Activated naive CD4-positive, alpha-beta T cell treated with anti-CD3 and anti-CD28 coated beads, Interleukin-2, amount 50 U/mL, for 16 hours (primary cell): ENCODE measurements around the gene PCDHA8.
"Not testable (repeated sequence)": the region's sequence is repeated elsewhere in the genome, so short reads cannot be mapped to it uniquely, and the experiment has no call there.

Experiments
- DNase-seq: peaks from one replicate; pipeline ENCODE4 v3.0.0-alpha.2; 2020

The PCDHA8 gene

GRCh38 chr5:140829511-140830501 is 11.2 kb upstream of the PCDHA8 start:
- DNase-seq: not testable (repeated sequence)

GRCh38 chr5:140833993-140834392 is 7.0 kb upstream of the PCDHA8 start, which contains the start of gene PCDHA7:
PCDHA7 (plus strand) TSS chr5:140834269; CDS start chr5:140834384, 115 bp downstream.
- no peak for DNase-seq

GRCh38 chr5:140834439-140835008 is 6.5 kb upstream of the PCDHA8 start:
- not testable (repeated sequence) for DNase-seq

GRCh38 chr5:140835622-140836510 is 5.1 kb upstream of the PCDHA8 start:
- DNase-seq: no peak

GRCh38 chr5:140842798-140843733 is 2.1 kb downstream of the PCDHA8 start:
- DNase-seq: no peak

GRCh38 chr5:140848139-140849102 is 7.4 kb downstream of the PCDHA8 start, which contains the start of gene PCDHA9:
PCDHA9 (plus strand) TSS chr5:140848382; CDS start chr5:140848496, 114 bp downstream.
- DNase-seq: not testable (repeated sequence)

GRCh38 chr5:140849831-140850634 is 9.0 kb downstream of the PCDHA8 start:
- DNase-seq: not testable (repeated sequence)

GRCh38 chr5:140855772-140856674 is 15.0 kb downstream of the PCDHA8 start, which contains the start of gene PCDHA10:
PCDHA10 (plus strand) TSS chr5:140855897; CDS start chr5:140856049, 152 bp downstream.
- no peak for DNase-seq

- DNase-seq: no peak
These were observed 16.4 kb downstream of the PCDHA8 start for GRCh38 chr5:140857177-140857986.

- DNase-seq: no peak
These were observed 16.9 kb downstream of the PCDHA8 start for GRCh38 chr5:140857987-140858240.

- no peak for DNase-seq
These were observed 21.7 kb downstream of the PCDHA8 start for GRCh38 chr5:140862441-140863295.

- DNase-seq: no peak
These were observed 28.0 kb downstream of the PCDHA8 start, which contains the start of gene PCDHA11 for GRCh38 chr5:140868721-140869554. PCDHA11 (plus strand) TSS chr5:140868957; CDS start chr5:140869104, 147 bp downstream.

- no peak for DNase-seq
These were observed 28.5 kb downstream of the PCDHA8 start for GRCh38 chr5:140869555-140869886.

- no peak for DNase-seq
These were observed 29.5 kb downstream of the PCDHA8 start for GRCh38 chr5:140870221-140871201.
